Naive thymus-derived CD4-positive, alpha-beta T cell (primary cell): Measurements from ENCODE around the gene PXYLP1. TPM values are rescaled to one million over a fixed set of nuclear protein-coding genes. Genes with fewer than 3 reads are reported as not detected.
A peak's percentile ranks its signal among the peaks of the same experiment; 100 is the strongest.

Experiments used
- ATAC-seq: fragments of 150-1000 bp; cut with Tn5 transposase; 2 replicates; pipeline ENCODE4 v1.10.0; 2021; ENCODE audit warnings: mild to moderate bottlenecking, moderate library complexity
- CTCF ChIA-PET: fragments of 350-600 bp; sonication (Branson Sonifier 250); formaldehyde crosslinking; loops from one replicate; lab custom pipeline; 2021; ENCODE audit warnings: antibody characterized with exemption; lab: Charles Lee
- POLR2A ChIA-PET: fragments of 350-600 bp; sonication (Branson Sonifier 250); formaldehyde crosslinking; loops from one replicate; lab custom pipeline; 2021; ENCODE audit warnings: antibody characterized with exemption, inconsistent platforms; lab: Charles Lee
- DNase-seq, 9 donors: peaks; one replicate each; pipeline versions ENCODE4 v3.0.0 to v3.0.0-alpha.2; 2020 to 2022; ENCODE audit warnings: mixed read lengths in 1 of 9
- H3K27ac ChIP-seq: one replicate; pipeline ENCODE4 v1.7.0; 2013; ENCODE audit warnings: mild to moderate bottlenecking, low read depth, low read length, moderate library complexity
- H3K27me3 ChIP-seq, 2 donors: one replicate each; pipeline ENCODE4 v1.7.0; 2013; ENCODE audit warnings: low read length in 2 of 2, mild to moderate bottlenecking in 2 of 2, moderate library complexity in 2 of 2; ENCODE audit not compliant: control insufficient read depth in 2 of 2, insufficient read depth in 2 of 2
- H3K36me3 ChIP-seq, 3 experiments: 1 replicate in 2 of 3; 2 replicates in 1 of 3; pipeline ENCODE4 v1.7.0; 2013; ENCODE audit warnings: low read length in 3 of 3, mild to moderate bottlenecking in 3 of 3, moderate library complexity in 1 of 3; ENCODE audit not compliant: insufficient read depth in 3 of 3, control insufficient read depth in 2 of 3
- H3K4me1 ChIP-seq, 2 donors: one replicate each; pipeline ENCODE4 v1.7.0; 2013; ENCODE audit warnings: low read length in 2 of 2, mild to moderate bottlenecking in 2 of 2, moderate library complexity in 1 of 2; ENCODE audit not compliant: control insufficient read depth in 2 of 2, insufficient read depth in 2 of 2
- H3K4me3 ChIP-seq: 2 replicates; pipeline ENCODE4 v1.7.0; 2013; ENCODE audit warnings: mild to moderate bottlenecking, low read length
- H3K9me3 ChIP-seq, 3 experiments: 1 replicate in 2 of 3; 2 replicates in 1 of 3; pipeline ENCODE4 v1.7.0; 2013; ENCODE audit warnings: low read length in 3 of 3; ENCODE audit not compliant: control insufficient read depth in 2 of 3
- H3K27ac Mint-ChIP-seq, 9 donors: one replicate each; pipeline ENCODE4 v1.8.0; 2020 to 2022; ENCODE audit warnings: mixed read lengths in 9 of 9, mild to moderate bottlenecking in 8 of 9, moderate library complexity in 5 of 9, inconsistent platforms in 2 of 9
- H3K27me3 Mint-ChIP-seq, 5 donors: one replicate each; pipeline ENCODE4 v1.8.0; 2021 to 2022; ENCODE audit warnings: mixed read lengths in 5 of 5, mild to moderate bottlenecking in 1 of 5
- H3K36me3 Mint-ChIP-seq, 5 donors: one replicate each; pipeline ENCODE4 v1.8.0; 2020 to 2022; ENCODE audit warnings: mixed read lengths in 5 of 5, mild to moderate bottlenecking in 3 of 5, inconsistent platforms in 1 of 5
- H3K4me1 Mint-ChIP-seq, 7 donors: one replicate each; pipeline ENCODE4 v1.8.0; 2020 to 2022; ENCODE audit warnings: mixed read lengths in 7 of 7, mild to moderate bottlenecking in 3 of 7, inconsistent platforms in 1 of 7
- H3K4me3 Mint-ChIP-seq, 10 donors: one replicate each; pipeline ENCODE4 v1.8.0; 2020 to 2022; ENCODE audit warnings: mild to moderate bottlenecking in 10 of 10, mixed read lengths in 10 of 10, moderate library complexity in 6 of 10, inconsistent platforms in 2 of 10
- H3K9me3 Mint-ChIP-seq, 11 donors: one replicate each; pipeline ENCODE4 v1.8.0; 2020 to 2022; ENCODE audit warnings: mixed read lengths in 11 of 11, mild to moderate bottlenecking in 4 of 11, inconsistent platforms in 1 of 11, moderate library complexity in 1 of 11
- intact Hi-C, 2 donors: fragments of 100-400 bp; cut with micrococcal nuclease; formaldehyde crosslinking; loops; one replicate each; pipeline ENCODE4 v1.15.1; 2023
- polyA plus RNA-seq, 2 donors: library from polyadenylated mRNA; unstranded; fragments of 300-500 nt; fragmentation: Illumina TruSeq; gene quantifications; one replicate each; pipeline ENCODE4 v1.2.3, GENCODE V29; 2021
- total RNA-seq, 6 experiments: library from RNA in 5 of 6; stranded (reverse) in 5 of 6; gene quantifications; 1 replicate in 5 of 6; 2 replicates in 1 of 6; pipeline ENCODE4 v1.2.3 and lab custom pipeline; 2021 to 2026

PXYLP1 gene
- total and polyA plus RNA-seq, 7 experiments from 2014 or later: 15.8 to 40.9 (median 23.2) TPM

DNA sequence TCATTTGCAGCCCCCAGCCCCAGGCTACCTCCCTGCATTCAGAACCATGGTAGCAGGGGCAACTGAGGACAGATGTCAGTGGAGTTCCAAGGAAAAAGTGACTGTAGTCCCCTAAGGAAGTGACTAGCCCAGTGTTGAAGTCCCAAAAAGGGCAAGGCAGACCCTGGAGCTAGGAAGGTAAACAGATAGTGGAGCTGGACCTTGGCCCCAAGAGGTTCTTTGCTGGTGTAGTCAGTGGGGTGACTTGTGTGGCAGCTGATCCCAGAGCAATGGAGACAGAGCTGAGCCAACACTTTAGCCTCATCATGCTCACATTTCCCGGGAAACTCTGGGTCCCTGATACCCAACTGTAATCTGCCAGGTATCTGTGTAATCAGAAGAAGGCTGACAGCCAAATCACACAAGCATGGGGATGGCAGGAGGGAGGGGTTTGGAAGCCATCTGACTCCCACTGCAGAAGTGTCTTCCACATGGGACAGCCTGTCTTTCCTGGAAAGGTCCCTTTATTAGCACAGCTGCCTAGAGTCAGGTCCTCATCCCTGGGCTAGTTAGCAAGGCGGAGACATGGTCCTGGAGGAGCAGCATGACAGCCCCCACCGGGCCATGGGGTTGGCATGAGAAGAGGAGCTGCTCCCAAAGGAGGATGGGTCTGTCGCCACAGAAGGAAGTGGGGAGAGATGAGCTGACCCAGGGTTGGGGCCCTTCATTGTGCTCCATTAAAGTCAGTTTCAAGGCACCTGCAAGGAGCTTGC, 39.8 kb downstream of the PXYLP1 start:
- no peaks in the 10 kb centered on the region for H3K9me3 ChIP-seq
- Mint-ChIP-seq H3K27me3 (no peaks in the 10 kb centered on the region), H3K4me1 (peaks cover 30 to 78% (median 42%) of the 10 kb centered on the region in 7 donors), H3K27ac (peak overlapping the region in 2 of 9 donors; percentile 49 to 91), H3K4me3 (no peak overlapping the region), H3K9me3 (no peaks in the 10 kb centered on the region), H3K36me3 (peaks cover 0 to 25% (median 10%) of the 10 kb centered on the region in 5 donors)
- H3K27ac ChIP-seq: no peak overlapping the region
- peaks cover 0 to 8% (median 0%) of the 10 kb centered on the region in 3 experiments for H3K36me3 ChIP-seq
- no peak for ATAC-seq
- ChIA-PET CTCF (interaction anchor here (1.1 to 1.5 kb wide), 4 partner anchors 8 to 40 kb away, joined by 3 to 6 read pairs (median 3); partner anchors contain the start of gene PXYLP1), POLR2A (interaction anchor here (1.2 to 18.1 kb wide), 2 partner anchors 16 to 28 kb away, joined by 3 to 516 read pairs; partner anchors contain the start of gene PXYLP1)
- peaks cover 13 to 37% of the 10 kb centered on the region in 2 donors for H3K4me1 ChIP-seq
- H3K27me3 ChIP-seq: no peaks in the 10 kb centered on the region
- intact Hi-C loops: no loop called here
- H3K4me3 ChIP-seq: no peak overlapping the region
- no peak for DNase-seq

- Histone ChIP-seq H3K36me3 (peaks cover 0 to 8% (median 0%) of the 10 kb centered on the region in 3 experiments), H3K4me3 (no peak overlapping the region), H3K9me3 (no peaks in the 10 kb centered on the region), H3K4me1 (peaks cover 13 to 29% of the 10 kb centered on the region in 2 donors), H3K27ac (no peak overlapping the region), H3K27me3 (no peaks in the 10 kb centered on the region)
- CTCF ChIA-PET: interaction anchor here (1.1 to 1.6 kb wide), 2 partner anchors 34 to 41 kb away, joined by 5 to 6 read pairs; partner anchors contain the start of gene PXYLP1
- Mint-ChIP-seq H3K4me1 (peaks cover 16 to 72% (median 27%) of the 10 kb centered on the region in 7 donors), H3K9me3 (no peaks in the 10 kb centered on the region), H3K27me3 (no peaks in the 10 kb centered on the region), H3K4me3 (peak overlapping the region in 1 of 10 donors; percentile 3), H3K36me3 (peaks cover 0 to 25% (median 10%) of the 10 kb centered on the region in 5 donors), H3K27ac (no peak overlapping the region)
- ATAC-seq: no peak
- POLR2A ChIA-PET: interaction anchor here (0.9 to 18.1 kb wide), 2 partner anchors 10 to 30 kb away, joined by 3 to 516 read pairs; partner anchors contain the start of gene PXYLP1
- intact Hi-C loops: no loop called here
- no peak for DNase-seq
Measured at GRCh38 chr3:141272906-141273662, 41.5 kb downstream of the PXYLP1 start.

DNA sequence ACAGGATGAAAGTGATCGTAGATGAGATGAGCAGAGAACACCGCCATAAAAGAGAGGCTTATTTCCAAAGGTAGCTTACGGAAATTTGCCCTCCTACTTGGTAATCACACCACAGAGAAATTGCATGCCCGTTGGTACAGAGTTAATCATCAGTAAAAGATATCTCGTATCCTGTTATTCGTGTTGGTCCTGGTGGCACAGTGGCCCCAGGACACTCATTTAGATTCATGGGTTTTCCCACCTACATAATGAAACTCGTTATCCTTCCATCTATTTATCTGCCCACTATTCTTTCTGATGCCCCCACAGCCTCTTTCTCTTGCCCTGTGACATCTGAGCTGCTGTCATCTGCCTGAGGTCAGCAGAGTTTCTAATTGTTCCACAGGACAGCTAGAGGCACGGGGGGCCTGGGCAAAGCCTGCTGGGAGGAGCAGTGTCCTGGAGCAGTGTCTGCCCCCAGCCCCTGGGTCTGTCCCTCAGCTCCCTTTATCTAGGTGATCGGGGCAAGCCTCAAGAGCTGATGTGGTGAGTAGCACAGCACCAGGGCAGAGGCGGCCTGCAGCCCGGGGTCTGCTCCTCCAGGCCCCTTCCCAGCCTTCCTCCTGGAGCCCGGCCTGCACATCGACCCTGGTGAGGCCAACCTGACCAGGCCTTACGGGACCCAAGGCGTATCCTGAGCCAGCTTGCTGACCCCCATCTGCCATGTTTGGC, 42.2 kb downstream of the PXYLP1 start:
- DNase-seq (no peak), ATAC-seq (no peak)
- ChIA-PET CTCF (interaction anchor here (1.1 to 1.6 kb wide), 2 partner anchors 34 to 42 kb away, joined by 5 to 6 read pairs; partner anchors contain the start of gene PXYLP1), POLR2A (interaction anchor here (0.9 to 18.1 kb wide), 2 partner anchors 9 to 30 kb away, joined by 3 to 516 read pairs; partner anchors contain the start of gene PXYLP1)
- peaks cover 13 to 71% (median 23%) of the 10 kb centered on the region in 7 donors for H3K4me1 Mint-ChIP-seq
- peaks cover 13 to 24% of the 10 kb centered on the region in 2 donors for H3K4me1 ChIP-seq
- H3K27me3 ChIP-seq: no peaks in the 10 kb centered on the region
- H3K4me3 ChIP-seq: no peak overlapping the region
- intact Hi-C loops: no loop called here
- H3K9me3 Mint-ChIP-seq: no peaks in the 10 kb centered on the region
- no peaks in the 10 kb centered on the region for H3K27me3 Mint-ChIP-seq
- H3K27ac Mint-ChIP-seq: peak overlapping the region in 8 of 9 donors; percentile 7 to 76 (median 58)
- H3K36me3 ChIP-seq: peaks cover 0 to 8% (median 0%) of the 10 kb centered on the region in 3 experiments
- peaks cover 0 to 23% (median 10%) of the 10 kb centered on the region in 5 donors for H3K36me3 Mint-ChIP-seq
- H3K9me3 ChIP-seq: no peaks in the 10 kb centered on the region
- H3K27ac ChIP-seq: no peak overlapping the region
- peak overlapping the region in 2 of 10 donors; percentile 3 to 27 for H3K4me3 Mint-ChIP-seq

GRCh38 chr3:141274411-141275031, 42.9 kb downstream of the PXYLP1 start:
- intact Hi-C loops: no loop called here
- H3K27ac Mint-ChIP-seq: peak overlapping the region; percentile 7 to 85 (median 63)
- H3K9me3 ChIP-seq: no peaks in the 10 kb centered on the region
- H3K9me3 Mint-ChIP-seq: no peaks in the 10 kb centered on the region
- peaks cover 13 to 23% of the 10 kb centered on the region in 2 donors for H3K4me1 ChIP-seq
- H3K36me3 Mint-ChIP-seq: peaks cover 0 to 29% (median 10%) of the 10 kb centered on the region in 5 donors
- no peaks in the 10 kb centered on the region for H3K27me3 ChIP-seq
- DNase-seq (no peak), ATAC-seq (no peak)
- peak overlapping the region in 6 of 10 donors; percentile 6 to 61 (median 32) for H3K4me3 Mint-ChIP-seq
- POLR2A ChIA-PET: interaction anchor here (0.6 to 18.1 kb wide), 2 partner anchors 31 to 179 kb away, joined by 3 to 516 read pairs; partner anchors contain the start of gene PXYLP1
- peaks cover 16 to 71% (median 29%) of the 10 kb centered on the region in 7 donors for H3K4me1 Mint-ChIP-seq
- H3K4me3 ChIP-seq: peak overlapping the region; percentile 22
- H3K36me3 ChIP-seq: peaks cover 0 to 8% (median 0%) of the 10 kb centered on the region in 3 experiments
- CTCF ChIA-PET: interaction anchor here (0.6 to 1.6 kb wide), 3 partner anchors 9 to 43 kb away, joined by 3 to 6 read pairs (median 3); partner anchors contain the start of gene PXYLP1
- H3K27me3 Mint-ChIP-seq: no peaks in the 10 kb centered on the region
- H3K27ac ChIP-seq: no peak overlapping the region

- CTCF ChIA-PET: interaction anchor here (0.6 to 0.7 kb wide), 2 partner anchors 8 to 35 kb away, joined by 3 read pairs; no protein-coding TSS in a partner anchor
- H3K27ac ChIP-seq: no peak overlapping the region
Measured at GRCh38 chr3:141275032-141275422, 43.4 kb downstream of the PXYLP1 start.

More at GRCh38 chr3:141275032-141275422, 43.4 kb downstream of the PXYLP1 start:
- POLR2A ChIA-PET: interaction anchor here (0.6 to 18.1 kb wide), 2 partner anchors 32 to 179 kb away, joined by 3 to 516 read pairs; partner anchors contain the start of gene PXYLP1
- ATAC-seq: peak; percentile 31
- peaks cover 13 to 23% of the 10 kb centered on the region in 2 donors for H3K4me1 ChIP-seq
- Mint-ChIP-seq H3K4me1 (peaks cover 16 to 67% (median 29%) of the 10 kb centered on the region in 7 donors), H3K9me3 (no peaks in the 10 kb centered on the region), H3K36me3 (peaks cover 0 to 29% (median 8%) of the 10 kb centered on the region in 5 donors), H3K27me3 (no peaks in the 10 kb centered on the region), H3K27ac (peak overlapping the region in 8 of 9 donors; percentile 5 to 85 (median 66)), H3K4me3 (peak overlapping the region in 5 of 10 donors; percentile 6 to 61 (median 43))
- peak overlapping the region; percentile 22 for H3K4me3 ChIP-seq
- peaks cover 0 to 10% (median 4%) of the 10 kb centered on the region in 3 experiments for H3K36me3 ChIP-seq
- DNase-seq: peak in 1 of 9 donors; percentile 40
- intact Hi-C loops: no loop called here
- no peaks in the 10 kb centered on the region for H3K27me3 ChIP-seq
- H3K9me3 ChIP-seq: no peaks in the 10 kb centered on the region
